GM12891 (cell line): Measurements from ENCODE around the gene PTN.

Source experiments
- POLR2A ChIP-seq: IDR thresholded peaks from 2 replicates; pipeline ENCODE4 v1.6.1; 2011; ENCODE audit warnings: low read depth, low read length, control low read depth
- POLR2AphosphoS5 ChIP-seq: IDR thresholded peaks from 2 replicates; pipeline ENCODE4 v1.6.1; 2011; ENCODE audit warnings: low read depth, low read length, control low read depth

DNA sequence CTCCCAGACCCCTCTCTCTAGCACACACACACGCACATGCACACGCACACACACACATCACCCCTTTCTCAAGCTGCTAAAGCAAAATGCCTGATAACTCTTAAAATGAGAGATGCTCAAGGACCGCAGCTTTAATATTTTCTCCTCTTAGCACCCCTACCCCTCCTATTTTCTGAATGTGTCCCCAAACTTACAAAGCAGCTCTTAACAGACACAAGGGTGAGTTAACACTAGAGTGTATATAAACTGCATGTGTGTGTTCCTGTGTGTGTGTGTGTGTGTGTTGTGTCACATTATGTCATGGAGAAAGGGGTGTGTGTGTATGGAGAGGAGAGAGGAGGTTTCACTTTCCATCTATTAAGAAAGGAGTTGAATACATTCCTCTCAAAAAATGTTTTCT is 1.3 kb downstream of the PTN start:
- TF ChIP-seq POLR2AphosphoS5: no peak
- TF ChIP-seq POLR2A: no peak
